GM11168 (cell line): ENCODE measurements around the gene HLA-B.
"Not testable (repeated sequence)": the region's sequence is repeated elsewhere in the genome, so short reads cannot be mapped to it uniquely, and the experiment has no call there.

ENCODE experiments used
- in situ Hi-C: fragments of 300-500 bp; cut with MboI; formaldehyde crosslinking; loops from one replicate; pipeline ENCODE4 v1.12.0; 2022; ENCODE audit warnings: low sequenced_read_pairs; ENCODE audit not compliant: unreplicated experiment

Gene HLA-B

DNA sequence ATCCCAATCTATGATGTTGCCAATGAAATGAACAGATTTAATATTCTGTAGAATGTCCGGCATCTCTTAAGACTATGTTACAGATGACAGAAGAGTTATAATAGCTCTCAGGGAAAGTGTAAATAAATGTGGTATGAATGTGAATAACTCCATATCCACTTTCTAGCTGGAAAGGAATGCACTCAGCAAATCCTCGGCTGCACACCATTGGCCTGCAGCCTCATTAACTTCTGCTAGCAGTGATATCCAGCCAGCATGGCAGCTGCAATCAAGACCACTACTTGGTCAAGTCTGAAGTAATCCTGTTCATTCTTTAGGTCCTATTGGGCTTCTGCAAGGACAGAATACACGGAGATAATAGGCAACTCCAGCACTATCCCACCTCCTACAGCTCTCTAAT, 29.1 kb upstream of the HLA-B start:
- in situ Hi-C loops: no loop called here

- in situ Hi-C loops: no loop called here
These were observed 28.1 kb upstream of the HLA-B start for GRCh38 chr6:31385041-31385440.

- in situ Hi-C loops: no loop called here
These were observed 26.2 kb upstream of the HLA-B start for GRCh38 chr6:31383149-31383548.

- in situ Hi-C loops: no loop called here
These were observed 24.7 kb upstream of the HLA-B start for GRCh38 chr6:31381666-31382065.

- in situ Hi-C loops: no loop called here
These were observed 22.9 kb upstream of the HLA-B start for GRCh38 chr6:31379850-31380249.

DNA sequence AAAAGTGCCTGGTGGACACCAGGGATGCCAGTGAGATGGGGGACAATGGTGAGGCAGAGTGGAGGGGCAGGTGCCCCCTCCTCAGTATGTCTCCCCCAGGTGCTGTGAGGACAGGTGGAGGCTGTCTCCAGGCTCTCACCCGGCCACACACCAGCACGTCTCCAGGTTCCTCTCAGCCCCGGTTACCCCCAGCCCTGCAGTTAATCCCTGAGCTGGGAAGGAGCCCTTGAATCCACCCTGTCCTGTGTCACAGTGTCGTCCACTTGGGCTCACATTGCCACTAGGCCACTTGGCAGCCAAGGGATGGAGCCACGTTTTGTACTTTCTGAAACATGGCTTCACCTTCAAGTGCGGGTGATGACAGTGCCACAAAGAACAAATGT, 21.7 kb upstream of the HLA-B start:
- in situ Hi-C loops: no loop called here

DNA sequence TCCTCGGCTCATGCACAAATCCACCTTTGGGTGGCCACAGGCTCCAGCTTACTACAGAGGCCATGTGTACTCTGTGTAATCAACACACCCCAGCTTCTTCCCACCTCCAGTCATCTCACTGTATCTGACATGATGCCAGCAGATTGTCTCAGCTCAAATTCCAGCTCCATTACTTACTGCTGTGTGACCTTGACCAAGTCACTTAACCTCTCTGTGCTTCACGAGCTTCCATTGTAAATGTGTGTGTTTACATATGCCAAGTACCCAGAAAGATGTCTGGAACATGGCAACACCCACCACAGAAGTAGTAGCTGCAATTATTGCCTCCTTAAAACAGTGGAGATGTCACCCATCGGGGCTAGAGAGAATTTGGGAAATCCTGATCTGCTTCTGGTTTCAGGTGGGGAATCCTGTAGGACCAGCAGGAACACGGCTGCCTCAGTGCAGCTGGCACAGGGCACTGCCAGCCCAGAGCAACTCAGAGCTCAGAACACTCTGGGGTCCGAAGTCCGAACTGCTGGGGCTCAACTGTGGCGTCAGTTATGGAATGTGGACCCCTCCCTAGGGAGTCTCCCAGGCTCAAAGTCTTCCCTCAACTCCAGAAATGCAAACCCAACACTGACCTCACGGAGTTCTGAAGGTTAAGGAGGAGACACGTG, 21.2 kb upstream of the HLA-B start:
- in situ Hi-C loops: no loop called here

DNA sequence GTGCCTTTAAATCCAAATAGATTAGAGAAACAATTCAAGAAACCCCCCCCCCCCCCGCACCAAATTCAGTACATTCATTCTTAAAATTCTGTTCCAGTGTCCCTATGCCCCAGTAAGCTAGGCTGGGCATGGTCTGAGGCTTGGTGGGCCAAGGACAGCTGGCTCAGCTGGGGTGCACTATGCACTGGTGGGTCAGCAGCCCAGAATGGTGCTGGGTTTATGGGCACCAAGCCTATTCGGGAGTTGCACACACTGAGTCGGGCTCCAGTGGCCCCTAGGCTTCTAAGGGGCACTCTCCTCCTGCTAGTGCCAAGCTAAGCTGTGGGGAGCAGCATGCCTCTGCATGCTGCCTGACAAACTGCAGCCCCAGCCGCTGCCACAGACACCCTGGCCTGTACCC, 20.1 kb upstream of the HLA-B start:
- in situ Hi-C loops: no loop called here

GRCh38 chr6:31375699-31376098, 18.7 kb upstream of the HLA-B start:
- in situ Hi-C loops: no loop called here

DNA sequence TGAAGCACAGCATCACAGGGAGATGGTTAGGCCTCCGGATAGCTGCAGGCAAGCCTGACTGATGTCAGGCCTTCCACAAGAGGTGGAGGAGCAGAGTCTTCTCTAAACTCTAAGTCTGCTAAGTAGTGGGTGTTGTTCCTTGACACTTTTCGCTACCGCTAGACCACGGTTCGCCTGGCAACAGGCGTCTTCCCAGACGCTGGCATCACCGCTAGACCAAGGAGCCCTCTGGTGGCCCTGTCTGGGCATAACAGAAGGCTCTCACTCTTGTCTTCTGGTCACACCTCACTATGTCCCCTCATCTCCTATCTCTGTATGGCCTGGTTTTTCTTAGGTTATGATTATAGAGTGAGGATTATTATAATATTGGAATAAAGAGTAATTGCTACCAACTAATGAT, 17.1 kb upstream of the HLA-B start:
- in situ Hi-C loops: not testable (repeated sequence)

GRCh38 chr6:31368461-31368860, 11.5 kb upstream of the HLA-B start:
- in situ Hi-C loops: loop anchor here (5.0 kb wide), 2 partner anchors 171 to 231 kb away; partner anchors contain the start of gene PSORS1C2

DNA sequence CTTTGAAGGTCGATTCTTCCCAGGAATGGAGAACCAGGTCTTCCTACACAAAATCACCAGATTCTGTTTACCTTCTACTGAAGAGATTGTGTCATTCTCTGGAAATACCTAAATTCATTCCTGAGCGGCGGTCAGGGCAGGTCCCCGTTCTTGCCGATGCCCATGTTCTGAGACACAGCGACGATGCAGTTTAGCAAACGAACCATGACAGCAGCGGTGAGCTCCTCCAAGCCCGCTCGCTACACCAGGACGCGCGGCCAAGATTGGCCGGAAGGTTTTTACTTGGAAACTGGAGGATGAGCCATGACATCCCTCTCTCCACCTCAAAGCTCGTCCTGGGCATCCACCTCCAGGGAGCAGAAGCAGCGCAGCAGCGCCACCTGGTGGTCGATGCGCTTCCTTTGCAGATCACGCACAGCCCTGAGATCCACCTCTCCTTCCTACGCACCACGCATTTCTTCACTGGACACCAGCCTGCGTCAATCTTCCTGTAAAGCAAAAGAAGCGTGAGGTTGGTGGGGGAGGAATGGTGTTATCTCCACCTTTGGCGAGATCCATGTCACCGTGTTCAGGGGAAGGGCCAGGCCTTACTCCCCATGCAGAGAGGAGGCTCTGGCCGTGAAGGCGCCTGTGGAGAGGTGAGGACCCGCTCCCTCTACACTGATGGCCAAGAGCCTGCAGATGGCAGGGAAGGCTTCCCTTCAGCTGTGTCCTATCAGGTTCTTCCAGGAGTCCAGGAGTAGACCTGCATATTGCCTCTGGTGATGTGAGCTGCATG, 9.9 kb upstream of the HLA-B start:
- in situ Hi-C loops: loop anchor here (5.0 kb wide), 2 partner anchors 170 to 230 kb away; partner anchors contain the start of gene PSORS1C2

DNA sequence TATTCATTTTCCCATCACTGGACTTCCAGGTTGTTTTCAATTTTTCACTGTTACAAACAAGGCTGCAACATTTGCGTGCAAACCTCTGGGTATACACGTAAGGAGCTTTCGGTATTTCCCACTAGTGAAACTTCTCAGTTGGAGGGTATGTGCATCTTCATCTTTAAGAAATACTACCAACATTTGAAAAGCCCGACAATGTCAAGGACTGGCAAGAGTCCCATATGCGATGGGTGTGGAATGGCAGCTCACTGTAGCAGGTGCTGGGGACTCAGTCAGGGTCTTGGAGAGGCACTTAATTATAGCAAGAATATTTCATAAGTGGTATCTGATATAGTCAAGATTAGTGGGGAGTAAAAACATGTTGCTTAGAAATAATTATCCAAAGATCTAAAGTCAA, 8.9 kb upstream of the HLA-B start:
- in situ Hi-C loops: loop anchor here (5.0 kb wide), 2 partner anchors 169 to 229 kb away; partner anchors contain the start of gene PSORS1C2

GRCh38 chr6:31363811-31364210, 6.8 kb upstream of the HLA-B start:
- in situ Hi-C loops: no loop called here

DNA sequence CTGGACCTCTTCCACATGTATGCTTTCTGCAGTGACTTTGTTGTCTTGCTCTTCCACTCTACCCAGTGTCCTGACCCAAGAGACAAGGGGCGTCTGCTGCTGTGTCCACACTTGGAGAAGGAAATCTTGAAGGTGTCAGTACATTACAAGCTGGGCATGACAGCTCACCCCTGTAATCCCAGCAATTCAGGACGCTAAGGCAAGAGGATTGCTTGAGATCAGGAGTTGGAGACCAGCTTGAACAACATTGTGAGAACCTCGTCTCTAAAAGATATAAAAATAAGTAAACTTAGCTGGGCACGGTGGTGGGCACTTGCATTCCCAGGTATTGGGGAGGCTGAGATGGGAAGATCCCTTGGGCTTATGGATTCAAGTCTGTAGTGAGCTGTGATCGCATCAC, 5.8 kb upstream of the HLA-B start:
- in situ Hi-C loops: no loop called here

DNA sequence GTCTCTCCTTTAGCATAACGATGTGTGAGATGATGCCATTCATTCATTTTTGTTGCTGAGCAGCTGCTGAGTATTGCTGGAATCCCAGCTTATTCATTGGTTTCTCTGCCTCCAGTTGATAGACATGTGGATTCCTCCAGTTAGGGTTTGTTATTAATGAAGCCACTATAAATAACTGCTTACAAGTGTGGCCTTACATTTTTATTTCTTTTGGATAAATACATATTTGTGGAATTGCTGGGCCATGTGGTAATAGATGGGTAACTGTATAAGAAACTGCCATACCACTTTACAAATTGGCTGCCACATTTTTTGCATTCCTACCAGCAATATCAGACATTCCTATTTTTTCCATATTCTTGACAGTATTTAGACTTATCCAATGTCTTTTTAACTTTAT, 2.6 kb upstream of the HLA-B start:
- in situ Hi-C loops: no loop called here

- in situ Hi-C loops: no loop called here
These were observed 1.3 kb upstream of the HLA-B start for GRCh38 chr6:31358302-31358701.

DNA sequence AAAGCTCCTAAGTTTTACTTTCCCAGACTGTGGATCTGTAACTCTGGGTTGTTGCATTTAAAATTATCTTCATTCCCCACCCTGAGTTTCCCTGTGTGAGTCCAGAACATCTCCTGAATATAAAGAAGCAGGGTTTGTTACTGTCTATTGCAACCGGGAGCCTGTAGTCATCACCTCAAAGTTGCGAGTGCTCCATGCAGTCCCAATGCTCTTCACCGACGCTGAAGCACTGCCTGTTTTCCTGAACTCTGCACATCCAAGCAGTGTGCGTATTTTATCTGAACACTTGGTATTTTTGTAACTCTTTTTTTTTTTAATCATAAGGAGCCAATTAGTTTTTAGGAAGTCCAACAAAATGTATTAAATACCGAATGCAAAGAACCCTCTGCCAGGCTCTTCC, 907 bp upstream of the HLA-B start:
- in situ Hi-C loops: no loop called here

- in situ Hi-C loops: no loop called here
These were observed 598 bp downstream of the HLA-B start for GRCh38 chr6:31356216-31356945.

GRCh38 chr6:31355583-31355948, 1.4 kb downstream of the HLA-B start:
- in situ Hi-C loops: no loop called here
